OCI-LY7 (cell line): ENCODE measurements around the gene ARHGAP28. TPM values are rescaled to one million over a fixed set of nuclear protein-coding genes. Genes with fewer than 3 reads are reported as not detected.

Experiments used
- BruUV-seq: library from RNA; stranded (reverse); fragments of 400-500 nt; replicated peaks from 2 replicates; lab custom pipeline; 2021; lab: Mats Ljungman, UMichigan
- CTCF ChIA-PET: fragments of 300-600 bp; sonication (Branson Sonifier 250); formaldehyde crosslinking; loops from one replicate; lab custom pipeline; 2022; ENCODE audit warnings: antibody characterized with exemption; ENCODE audit not compliant: unreplicated experiment; lab: Charles Lee
- POLR2A ChIA-PET: fragments of 300-600 bp; sonication (Branson Sonifier 250); formaldehyde crosslinking; loops from one replicate; lab custom pipeline; 2022; ENCODE audit warnings: antibody characterized with exemption; lab: Charles Lee
- DNase-seq: peaks from one replicate; pipeline ENCODE4 v3.0.0-alpha.2; 2015; ENCODE audit warnings: low spot score
- H2AFZ ChIP-seq: fragments of 200-600 bp; sonication (generic), shearing (Covaris generic); 2 replicates; pipeline ENCODE4 v1.6.1; 2014; ENCODE audit warnings: mild to moderate bottlenecking, antibody characterized with exemption, low read length, moderate library complexity
- H3K27ac ChIP-seq: fragments of 200-600 bp; sonication (generic); 2 replicates; pipeline ENCODE4 v1.5.1; 2014; ENCODE audit warnings: mixed run types, low read depth, mild to moderate bottlenecking, moderate library complexity, low read length, inconsistent platforms; ENCODE audit not compliant: poor library complexity, severe bottlenecking
- H3K36me3 ChIP-seq: fragments of 200-600 bp; sonication (generic); 2 replicates; pipeline ENCODE4 v1.6.1; 2014; ENCODE audit warnings: mild to moderate bottlenecking, antibody characterized with exemption, low read length, moderate library complexity, mixed read lengths; ENCODE audit not compliant: insufficient read depth
- H3K4me1 ChIP-seq: fragments of 200-600 bp; sonication (generic); 2 replicates; pipeline ENCODE4 v1.5.1; 2014; ENCODE audit warnings: mild to moderate bottlenecking, low read length; ENCODE audit not compliant: insufficient read depth, poor library complexity, severe bottlenecking
- H3K4me2 ChIP-seq: fragments of 200-600 bp; sonication (generic); 2 replicates; pipeline ENCODE4 v1.6.1; 2014; ENCODE audit warnings: mild to moderate bottlenecking, low read length
- H3K4me3 ChIP-seq: fragments of 200-600 bp; sonication (generic); 2 replicates; pipeline ENCODE4 v1.5.1; 2014; ENCODE audit warnings: mild to moderate bottlenecking, low read depth, low read length; ENCODE audit not compliant: poor library complexity, severe bottlenecking
- H3K79me2 ChIP-seq: fragments of 200-600 bp; sonication (generic); 2 replicates; pipeline ENCODE4 v1.6.1; 2016; ENCODE audit warnings: low read depth, mild to moderate bottlenecking, low read length, moderate library complexity, mixed read lengths; ENCODE audit not compliant: insufficient read depth
- H3K9me2 ChIP-seq: fragments of 200-600 bp; sonication (generic); 2 replicates; pipeline ENCODE4 v1.6.1; 2016; ENCODE audit warnings: mild to moderate bottlenecking, low read length, mixed read lengths; ENCODE audit not compliant: insufficient read depth
- H3K9me3 ChIP-seq: fragments of 200-600 bp; sonication (generic); 2 replicates; pipeline ENCODE4 v1.6.1; 2014; ENCODE audit warnings: mild to moderate bottlenecking, mixed run types, low read length, mixed read lengths
- H4K20me1 ChIP-seq: fragments of 200-600 bp; sonication (generic); 2 replicates; pipeline ENCODE4 v1.6.1; 2014; ENCODE audit warnings: mild to moderate bottlenecking, antibody characterized with exemption, low read length, moderate library complexity, mixed read lengths; ENCODE audit not compliant: insufficient read depth
- CTCF ChIP-seq: fragments of 200-600 bp; sonication (generic); conservative IDR thresholded peaks from 2 replicates; pipeline ENCODE4 v1.5.1; 2014; ENCODE audit warnings: mild to moderate bottlenecking, antibody characterized with exemption, low read length, moderate library complexity, mixed read lengths
- EZH2phosphoT487 ChIP-seq: fragments of 200-600 bp; sonication (generic); IDR thresholded peaks from 2 replicates; pipeline ENCODE4 v1.6.1; 2018; ENCODE audit warnings: low read depth, borderline replicate concordance, mild to moderate bottlenecking, mixed run types, antibody characterized with exemption, low read length, moderate library complexity, mixed read lengths
- intact Hi-C: fragments of 100-400 bp; cut with micrococcal nuclease; formaldehyde crosslinking; loops from one replicate; pipeline ENCODE4 v1.10.0; 2022; ENCODE audit not compliant: unreplicated experiment
- total RNA-seq, 2 experiments: library from RNA; depleted of rRNA in 1 of 2; stranded (reverse); fragments of >200 nt in 1 of 2; shearing (Covaris generic) in 1 of 2; gene quantifications; 2 replicates each; pipeline ENCODE4 v1.2.3, GENCODE V29; 2014 to 2022

ARHGAP28 gene
- total RNA-seq, 2 experiments from 2014 or later, result not detected

GRCh38 chr18:6850396-6850795 is 120.9 kb downstream of the ARHGAP28 start:
- Histone ChIP-seq H3K27ac (no peak overlapping the region), H3K9me3 (0 out of 2 replicates have a peak, but pooled peaks cover 5% of the 10 kb centered on the region), H3K4me2 (no peak overlapping the region), H3K4me3 (no peak overlapping the region), H3K36me3 (no peaks in the 10 kb centered on the region), H3K79me2 (no peaks in the 10 kb centered on the region), H3K9me2 (no peaks in the 10 kb centered on the region), H2AFZ (no peak overlapping the region), H4K20me1 (no peaks in the 10 kb centered on the region), H3K4me1 (no peaks in the 10 kb centered on the region)
- BruUV-seq, result no TSS peak
- no peak for DNase-seq
- TF ChIP-seq CTCF (no peak), EZH2phosphoT487 (no peak)
- intact Hi-C loops, result no loop called here
- ChIA-PET POLR2A (no interaction called here), CTCF (no interaction called here)

GRCh38 chr18:6851480-6851879 is 122.0 kb downstream of the ARHGAP28 start:
- no TSS peak for BruUV-seq

More at GRCh38 chr18:6851480-6851879, 122.0 kb downstream of the ARHGAP28 start:
- TF ChIP-seq EZH2phosphoT487 (no peak), CTCF (no peak)
- POLR2A ChIA-PET, result no interaction called here
- Histone ChIP-seq H3K9me3 (0 out of 2 replicates have a peak, but pooled peaks cover 5% of the 10 kb centered on the region), H3K27ac (no peak overlapping the region), H3K4me1 (no peaks in the 10 kb centered on the region), H3K9me2 (no peaks in the 10 kb centered on the region), H3K4me2 (no peak overlapping the region), H2AFZ (no peak overlapping the region), H3K79me2 (no peaks in the 10 kb centered on the region), H3K36me3 (no peaks in the 10 kb centered on the region), H3K4me3 (no peak overlapping the region), H4K20me1 (no peaks in the 10 kb centered on the region)
- CTCF ChIA-PET, result no interaction called here
- intact Hi-C loops, result no loop called here
- DNase-seq, result no peak
